Activated naive CD4-positive, alpha-beta T cell treated with anti-CD3 and anti-CD28 coated beads, Interleukin-2, amount 10 ng/mL, durations not matched to agents 7 days and 5 days (primary cell): Measurements from ENCODE around the gene MFSD12.
A peak's percentile ranks its signal among the peaks of the same experiment; 100 is the strongest.

Experiments
- CTCF ChIA-PET: fragments of 350-600 bp; sonication (Branson Sonifier 250); formaldehyde crosslinking; loops from one replicate; lab custom pipeline; 2021; ENCODE audit warnings: antibody characterized with exemption; lab: Charles Lee
- DNase-seq: peaks from one replicate; pipeline ENCODE4 v3.0.0-alpha.2; 2020
- H3K27ac Mint-ChIP-seq: one replicate; pipeline ENCODE4 v1.8.0; 2021; ENCODE audit warnings: mild to moderate bottlenecking, moderate library complexity, mixed read lengths
- H3K27me3 Mint-ChIP-seq: one replicate; pipeline ENCODE4 v1.8.0; 2021; ENCODE audit warnings: mild to moderate bottlenecking, mixed read lengths
- H3K36me3 Mint-ChIP-seq: one replicate; pipeline ENCODE4 v1.8.0; 2021; ENCODE audit warnings: mixed read lengths
- H3K4me1 Mint-ChIP-seq: one replicate; pipeline ENCODE4 v1.8.0; 2021; ENCODE audit warnings: mixed read lengths
- H3K4me3 Mint-ChIP-seq: one replicate; pipeline ENCODE4 v1.8.0; 2021; ENCODE audit warnings: mild to moderate bottlenecking, moderate library complexity, mixed read lengths
- H3K9me3 Mint-ChIP-seq: one replicate; pipeline ENCODE4 v1.8.0; 2021; ENCODE audit warnings: mixed read lengths

The MFSD12 gene

DNA sequence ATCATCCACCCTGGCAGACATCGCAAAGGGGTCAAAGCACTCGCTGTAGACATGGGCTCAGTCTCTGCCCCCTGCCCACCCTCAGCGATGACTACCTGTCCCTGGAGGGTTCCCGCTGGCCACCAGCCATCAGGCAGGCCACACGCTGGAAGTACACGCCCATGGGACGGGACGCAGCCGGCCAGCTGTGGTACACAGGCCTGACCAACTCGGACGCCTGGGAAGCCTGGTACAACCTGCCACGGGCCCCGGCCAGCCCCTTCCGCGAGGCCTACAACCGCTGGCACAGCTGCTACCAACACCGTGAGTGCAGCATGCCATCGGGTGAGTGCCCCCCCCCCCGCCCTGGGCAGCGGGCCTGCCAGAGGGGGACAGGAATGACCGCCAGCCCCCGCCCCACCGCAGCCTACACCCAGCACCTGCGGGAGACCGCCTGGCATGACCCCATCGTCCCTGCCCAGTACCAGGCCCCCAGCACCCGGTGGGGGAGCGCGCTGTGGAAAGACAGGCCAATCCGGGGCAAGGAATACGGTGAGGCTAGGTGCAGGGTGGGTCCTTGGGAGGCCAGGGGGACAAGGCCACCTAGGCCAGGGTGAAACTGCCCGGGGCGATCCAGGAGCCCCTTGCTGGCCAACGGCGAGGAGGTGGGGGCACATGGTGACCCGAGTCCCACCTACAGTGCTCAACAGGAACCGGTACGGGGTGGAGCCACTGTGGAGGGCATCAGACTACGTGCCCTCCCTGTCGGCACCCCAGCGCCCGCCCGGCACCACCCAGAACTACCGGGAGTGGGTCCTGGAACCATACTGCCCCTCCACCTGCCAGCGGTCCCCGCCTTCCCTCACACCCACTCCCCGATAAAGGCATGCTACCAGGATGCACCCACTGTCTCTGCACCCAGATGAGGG lies 14.0 kb downstream of the MFSD12 start:
- H3K27ac Mint-ChIP-seq, result peak overlapping the region; percentile 60
- H3K4me1 Mint-ChIP-seq, result no peaks in the 10 kb centered on the region
- H3K4me3 Mint-ChIP-seq, result no peak overlapping the region
- no peaks in the 10 kb centered on the region for H3K27me3 Mint-ChIP-seq
- peaks cover 3% of the 10 kb centered on the region for H3K9me3 Mint-ChIP-seq
- H3K36me3 Mint-ChIP-seq, result peaks cover 20% of the 10 kb centered on the region
- no peak for DNase-seq
- CTCF ChIA-PET, result interaction anchor here (5.4 kb wide), 1 partner anchor 13 kb away, joined by 42 read pairs; the partner anchor contains the start of gene MFSD12

DNA sequence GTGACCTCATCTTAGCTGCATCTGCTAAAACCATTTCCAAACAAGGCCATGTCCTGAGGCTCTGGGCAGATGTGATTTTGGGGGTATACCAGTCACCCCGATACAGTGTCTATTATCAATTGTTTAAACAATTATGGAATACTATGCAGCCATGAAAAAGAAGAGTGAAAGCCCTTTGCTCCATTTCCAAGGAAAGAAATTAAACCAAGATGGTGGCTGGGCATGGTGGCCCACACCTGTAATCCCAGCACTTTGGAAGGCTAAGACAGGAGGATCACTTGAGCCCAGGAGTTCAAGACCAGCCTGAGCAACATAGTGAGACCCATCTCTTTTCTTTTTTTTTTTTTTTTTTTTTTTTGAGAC lies 17.6 kb downstream of the MFSD12 start:
- CTCF ChIA-PET, result no interaction called here
- H3K9me3 Mint-ChIP-seq, result peaks cover 3% of the 10 kb centered on the region
- no peak overlapping the region for H3K27ac Mint-ChIP-seq
- H3K4me3 Mint-ChIP-seq, result no peak overlapping the region
- no peaks in the 10 kb centered on the region for H3K4me1 Mint-ChIP-seq
- H3K27me3 Mint-ChIP-seq, result no peaks in the 10 kb centered on the region
- no peak for DNase-seq
- peaks cover 25% of the 10 kb centered on the region for H3K36me3 Mint-ChIP-seq

DNA sequence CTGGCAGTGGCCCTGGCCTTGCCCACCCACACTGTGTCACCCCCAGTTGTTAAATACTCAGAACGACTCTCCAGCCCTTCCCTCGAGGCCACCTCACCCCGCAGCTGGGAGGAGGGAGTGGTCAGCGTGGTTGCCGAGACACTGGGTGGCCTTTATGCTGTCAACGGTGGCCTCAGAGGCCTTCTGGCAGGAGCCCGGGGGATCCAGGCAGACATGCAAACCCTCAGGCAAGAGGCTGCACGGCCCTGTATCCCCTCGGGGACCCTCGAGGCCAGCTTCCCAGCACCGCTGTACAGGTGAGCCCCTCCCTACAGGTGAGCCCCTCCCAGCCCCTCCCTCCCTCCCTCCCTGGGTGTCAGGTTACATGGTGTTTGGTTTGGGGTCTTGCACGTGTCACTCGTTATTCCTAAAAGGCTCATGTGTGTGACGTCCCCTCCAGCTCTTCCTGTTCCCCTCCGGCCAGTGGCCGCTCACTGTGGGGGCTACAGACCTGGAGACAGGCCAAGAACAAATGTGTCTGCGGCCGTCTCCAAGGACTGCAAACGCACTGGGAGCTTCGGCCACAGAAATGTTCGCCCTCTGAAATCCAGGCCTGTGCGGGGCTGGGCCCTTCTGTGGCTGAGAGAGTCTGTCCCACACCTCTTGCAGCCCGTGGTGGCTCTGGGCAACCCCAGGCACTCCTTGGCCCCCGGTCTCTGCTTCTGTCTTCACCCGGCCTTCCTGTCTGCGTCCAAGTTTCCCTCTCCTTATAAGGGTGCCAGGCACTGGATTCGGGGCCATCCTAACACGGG lies 18.2 kb downstream of the MFSD12 start, which contains the start of gene TEKTIP1:
Gene TEKTIP1, plus strand, starts transcription at position 210 of the 791 bp plus-strand sequence. Its CDS starts 4 bp downstream, at position 214.
- no peaks in the 10 kb centered on the region for H3K27me3 Mint-ChIP-seq
- no peaks in the 10 kb centered on the region for H3K4me1 Mint-ChIP-seq
- no peak within 1 kb of the TSS for H3K4me3 Mint-ChIP-seq
- peak within 1 kb of the TSS; percentile 11 for H3K27ac Mint-ChIP-seq
- DNase-seq, result no peak
- H3K9me3 Mint-ChIP-seq, result peaks cover 3% of the 10 kb centered on the region
- H3K36me3 Mint-ChIP-seq, result peaks cover 28% of the 10 kb centered on the region
- CTCF ChIA-PET, result no interaction called here

DNA sequence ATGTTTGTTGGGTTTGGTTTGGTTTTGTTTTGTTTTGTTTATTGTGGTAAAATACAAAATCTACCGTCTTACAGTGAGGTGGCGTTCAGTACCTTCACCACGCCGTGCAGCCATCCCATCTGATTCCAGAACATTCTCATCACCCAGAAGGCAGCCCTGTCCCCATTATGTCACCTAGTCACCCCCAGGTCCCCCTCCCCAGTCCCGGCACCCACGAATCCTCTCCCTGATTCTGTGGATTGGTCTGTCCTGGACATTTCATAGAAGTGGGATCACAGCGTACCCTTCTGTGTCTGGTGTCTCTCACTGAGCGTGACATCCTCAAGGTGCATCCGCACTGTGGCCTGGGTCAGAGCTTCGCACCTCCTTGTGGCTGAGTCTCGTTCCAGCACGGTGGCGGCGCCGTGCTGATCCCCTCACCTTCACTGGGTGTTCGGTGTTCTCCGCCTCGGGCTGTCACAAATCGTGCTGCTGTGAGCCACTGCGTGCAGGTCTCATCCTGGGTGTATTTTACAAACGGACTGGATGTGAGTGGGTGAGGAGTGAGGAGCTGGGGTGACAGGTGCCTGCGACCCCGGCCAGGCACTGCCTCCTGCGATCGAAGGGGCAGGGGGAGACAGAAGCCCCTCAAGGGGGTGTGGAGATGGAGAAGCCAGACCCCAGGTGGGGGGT lies 19.0 kb downstream of the MFSD12 start:
- H3K27me3 Mint-ChIP-seq, result no peaks in the 10 kb centered on the region
- no peak overlapping the region for H3K4me3 Mint-ChIP-seq
- no peak overlapping the region for H3K27ac Mint-ChIP-seq
- CTCF ChIA-PET, result no interaction called here
- no peak for DNase-seq
- H3K9me3 Mint-ChIP-seq, result peaks cover 3% of the 10 kb centered on the region
- H3K36me3 Mint-ChIP-seq, result peaks cover 33% of the 10 kb centered on the region
- no peaks in the 10 kb centered on the region for H3K4me1 Mint-ChIP-seq

DNA sequence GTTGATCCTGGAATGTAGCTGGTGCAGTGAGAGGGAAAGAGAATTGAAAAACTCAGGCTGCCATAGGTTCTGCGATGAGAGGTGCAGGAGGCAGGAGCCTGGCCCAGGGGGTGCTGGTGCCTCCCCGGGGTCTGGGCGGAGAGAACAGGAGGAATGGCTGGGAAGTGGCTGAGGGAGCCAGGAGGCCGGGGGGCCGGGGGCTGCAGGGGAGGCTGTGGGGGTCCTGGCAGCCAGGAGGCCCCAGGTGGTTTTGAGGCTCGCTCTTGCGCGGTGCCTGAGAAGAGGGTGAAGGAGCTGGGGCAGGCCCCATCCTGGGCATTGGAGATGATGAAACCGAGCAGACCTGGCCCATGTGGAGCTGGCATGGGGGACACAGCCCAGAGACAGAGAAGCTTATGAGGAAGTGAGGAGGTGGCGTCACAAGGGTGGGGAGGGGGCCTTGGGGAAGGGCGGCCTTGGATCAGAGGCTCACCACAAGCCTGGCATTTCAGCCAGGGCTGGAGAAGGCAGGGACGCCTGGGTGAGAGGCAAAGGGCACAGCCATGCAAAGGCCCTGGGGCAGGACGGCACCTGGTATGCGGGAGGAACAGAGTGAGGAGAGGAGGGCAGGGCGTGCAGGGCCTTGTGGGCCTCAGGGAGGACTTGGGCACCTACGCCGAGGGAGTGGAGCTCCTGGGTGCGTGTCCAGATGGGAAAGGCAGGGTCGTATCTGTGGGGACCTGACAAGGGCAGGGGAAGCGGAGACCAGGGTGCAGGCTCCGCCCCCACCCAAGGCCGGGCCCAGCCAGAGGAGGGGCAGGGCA lies 19.7 kb downstream of the MFSD12 start:
- H3K4me1 Mint-ChIP-seq, result no peaks in the 10 kb centered on the region
- H3K27me3 Mint-ChIP-seq, result no peaks in the 10 kb centered on the region
- no peak overlapping the region for H3K4me3 Mint-ChIP-seq
- DNase-seq, result no peak
- CTCF ChIA-PET, result no interaction called here
- peaks cover 3% of the 10 kb centered on the region for H3K9me3 Mint-ChIP-seq
- no peak overlapping the region for H3K27ac Mint-ChIP-seq
- H3K36me3 Mint-ChIP-seq, result peaks cover 37% of the 10 kb centered on the region

DNA sequence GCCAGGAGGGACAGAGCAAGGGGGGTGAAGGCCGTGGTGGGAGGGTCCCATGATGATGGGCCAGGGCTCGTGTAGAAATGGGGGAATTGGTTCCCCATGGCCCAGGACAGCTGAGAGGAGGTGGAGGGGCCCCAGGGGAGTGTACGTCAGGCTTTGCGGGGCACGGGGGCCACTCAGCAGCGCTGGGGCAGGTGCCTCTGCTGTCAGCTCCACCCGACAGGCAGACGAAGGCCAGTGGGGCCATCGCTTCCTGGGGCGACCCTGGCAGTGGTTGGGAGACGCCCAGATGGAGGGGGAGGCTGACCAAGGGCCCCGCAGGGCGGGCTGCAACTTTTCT lies 20.3 kb downstream of the MFSD12 start:
- CTCF ChIA-PET, result no interaction called here
- peaks cover 39% of the 10 kb centered on the region for H3K36me3 Mint-ChIP-seq

DNA sequence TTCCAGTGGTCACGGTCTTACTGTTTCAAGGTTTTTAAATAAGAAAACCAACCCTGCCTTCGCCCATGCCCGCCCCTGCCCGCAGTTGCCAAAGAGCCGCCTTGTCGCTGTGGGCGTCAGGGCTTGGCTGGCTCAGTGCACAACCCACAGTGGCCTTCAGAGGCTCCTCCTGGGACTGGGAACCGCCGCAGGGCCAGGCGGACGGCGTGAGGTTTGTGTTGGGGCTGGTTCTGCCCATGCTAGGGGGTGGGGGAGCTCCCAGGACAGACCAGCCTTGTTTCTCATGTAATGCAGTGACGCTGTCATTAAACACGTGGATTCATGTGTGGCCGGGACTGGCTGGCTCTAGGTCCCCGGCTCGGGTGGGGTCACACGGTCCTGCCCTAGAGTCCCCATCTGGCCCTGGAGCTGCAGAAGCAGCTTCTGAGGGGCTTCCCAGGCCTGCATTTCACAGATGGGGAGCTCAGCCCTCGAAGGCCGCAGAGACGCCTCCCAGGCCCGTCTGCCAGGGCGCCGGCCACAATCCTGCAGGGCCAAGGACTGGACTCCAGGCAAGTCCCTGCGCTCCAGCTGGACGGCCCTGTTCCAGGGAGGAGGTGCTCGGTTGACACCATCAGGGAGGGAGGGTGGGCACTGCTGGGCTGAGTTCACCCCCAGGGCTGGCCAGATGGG lies 20.8 kb downstream of the MFSD12 start:
- no peak for DNase-seq
- Mint-ChIP-seq H3K4me3 (no peak overlapping the region), H3K9me3 (peaks cover 3% of the 10 kb centered on the region), H3K4me1 (no peaks in the 10 kb centered on the region), H3K36me3 (peaks cover 39% of the 10 kb centered on the region), H3K27me3 (no peaks in the 10 kb centered on the region), H3K27ac (no peak overlapping the region)
- CTCF ChIA-PET, result no interaction called here

More for the DNA sequence above, 20.3 kb downstream of the MFSD12 start:
- no peak overlapping the region for H3K27ac Mint-ChIP-seq
- peaks cover 3% of the 10 kb centered on the region for H3K9me3 Mint-ChIP-seq
- H3K4me1 Mint-ChIP-seq, result no peaks in the 10 kb centered on the region
- no peak for DNase-seq
- H3K27me3 Mint-ChIP-seq, result no peaks in the 10 kb centered on the region
- H3K4me3 Mint-ChIP-seq, result no peak overlapping the region

DNA sequence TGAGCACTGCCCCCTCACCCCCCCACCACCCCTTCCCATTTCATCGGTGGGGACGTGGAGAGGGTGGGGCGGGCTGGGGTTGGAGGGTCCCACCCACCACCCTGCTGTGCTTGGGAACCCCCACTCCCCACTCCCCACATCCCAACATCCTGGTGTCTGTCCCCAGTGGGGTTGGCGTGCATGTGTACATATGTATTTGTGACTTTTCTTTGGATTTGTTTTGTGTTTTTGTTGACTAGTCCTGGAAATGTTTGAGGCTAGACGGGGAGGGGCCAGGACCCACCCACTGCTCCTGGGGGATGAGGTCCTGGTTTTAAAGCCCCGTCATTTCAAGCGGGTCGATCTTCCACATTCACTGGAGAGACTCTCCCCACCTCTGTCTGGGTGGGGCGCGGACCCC lies 21.4 kb downstream of the MFSD12 start:
- CTCF ChIA-PET, result no interaction called here
- H3K27ac Mint-ChIP-seq, result no peak overlapping the region
- no peak overlapping the region for H3K4me3 Mint-ChIP-seq
- peaks cover 43% of the 10 kb centered on the region for H3K36me3 Mint-ChIP-seq
- H3K27me3 Mint-ChIP-seq, result no peaks in the 10 kb centered on the region
- no peak for DNase-seq
- peaks cover 3% of the 10 kb centered on the region for H3K9me3 Mint-ChIP-seq
- H3K4me1 Mint-ChIP-seq, result no peaks in the 10 kb centered on the region

DNA sequence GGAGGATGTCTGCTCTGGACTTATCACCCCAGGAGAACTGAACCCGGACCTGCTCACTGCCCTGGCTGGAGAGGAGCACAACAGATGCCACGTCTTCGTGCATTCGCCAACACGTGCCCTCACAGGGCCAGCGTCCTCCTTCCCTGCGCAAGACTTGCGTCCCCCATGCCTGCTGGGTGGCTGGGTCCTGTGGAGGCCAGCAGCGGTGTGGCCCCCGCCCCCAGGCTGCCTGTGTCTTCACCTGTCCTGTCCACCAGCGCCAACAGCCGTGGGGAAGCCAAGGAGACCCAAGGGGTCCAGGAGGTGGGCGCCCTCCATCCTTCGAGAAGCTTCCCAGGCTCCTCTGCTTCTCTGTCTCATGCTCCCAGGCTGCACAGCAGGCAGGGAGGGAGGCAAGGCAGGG lies 21.8 kb downstream of the MFSD12 start:
- peaks cover 43% of the 10 kb centered on the region for H3K36me3 Mint-ChIP-seq
- H3K27ac Mint-ChIP-seq, result no peak overlapping the region
- no peaks in the 10 kb centered on the region for H3K4me1 Mint-ChIP-seq
- H3K9me3 Mint-ChIP-seq, result peaks cover 3% of the 10 kb centered on the region
- H3K27me3 Mint-ChIP-seq, result no peaks in the 10 kb centered on the region
- CTCF ChIA-PET, result no interaction called here
- no peak overlapping the region for H3K4me3 Mint-ChIP-seq
- no peak for DNase-seq

DNA sequence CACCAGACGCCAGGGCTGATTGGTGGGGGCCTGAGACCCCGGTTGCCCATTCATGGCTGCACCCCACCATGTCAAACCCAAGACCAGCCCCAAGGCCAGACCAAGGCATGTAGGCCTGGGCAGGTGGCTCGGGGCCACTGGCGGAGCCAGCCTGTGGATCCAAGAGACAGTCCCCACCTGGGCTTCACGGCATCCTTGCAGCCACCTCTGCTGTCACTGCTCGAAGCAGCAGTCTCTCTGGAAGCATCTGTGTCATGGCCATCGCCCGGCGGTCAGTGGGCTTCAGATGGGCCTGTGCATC lies 22.2 kb downstream of the MFSD12 start:
- Mint-ChIP-seq H3K4me1 (no peaks in the 10 kb centered on the region), H3K4me3 (no peak overlapping the region), H3K27ac (no peak overlapping the region), H3K9me3 (peaks cover 3% of the 10 kb centered on the region), H3K36me3 (peaks cover 43% of the 10 kb centered on the region), H3K27me3 (no peaks in the 10 kb centered on the region)
- CTCF ChIA-PET, result no interaction called here
- no peak for DNase-seq

DNA sequence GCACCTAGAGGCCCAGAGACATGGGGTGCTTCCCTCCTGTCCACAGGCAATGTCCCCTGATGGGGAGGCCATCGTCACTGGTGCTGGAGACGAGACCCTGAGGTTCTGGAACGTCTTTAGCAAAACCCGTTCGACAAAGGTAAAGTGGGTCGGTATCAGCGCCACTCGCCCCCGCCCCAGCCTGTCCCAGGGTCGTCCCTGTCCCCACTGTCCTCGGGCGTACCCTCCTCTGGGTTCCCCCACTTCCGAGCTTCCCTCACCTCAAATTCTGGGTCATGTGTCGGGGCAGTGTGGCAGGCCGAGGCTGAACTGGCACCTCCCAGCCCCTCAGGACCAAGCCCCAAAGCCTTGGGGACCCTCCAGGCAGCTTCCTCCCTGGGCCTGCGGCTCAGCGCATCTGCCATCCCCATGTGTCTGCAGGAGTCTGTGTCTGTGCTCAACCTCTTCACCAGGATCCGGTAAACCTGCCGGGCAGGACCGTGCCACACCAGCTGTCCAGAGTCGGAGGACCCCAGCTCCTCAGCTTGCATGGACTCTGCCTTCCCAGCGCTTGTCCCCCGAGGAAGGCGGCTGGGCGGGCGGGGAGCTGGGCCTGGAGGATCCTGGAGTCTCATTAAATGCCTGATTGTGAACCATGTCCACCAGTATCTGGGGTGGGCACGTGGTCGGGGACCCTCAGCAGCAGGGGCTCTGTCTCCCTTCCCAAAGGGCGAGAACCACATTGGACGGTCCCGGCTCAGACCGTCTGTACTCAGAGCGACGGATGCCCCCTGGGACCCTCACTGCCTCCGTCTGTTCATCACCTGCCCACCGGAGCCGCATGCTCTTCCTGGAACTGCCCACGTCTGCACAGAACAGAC lies 22.8 kb downstream of the MFSD12 start:
- H3K27ac Mint-ChIP-seq, result peak overlapping the region; percentile 37
- H3K27me3 Mint-ChIP-seq, result no peaks in the 10 kb centered on the region
- peaks cover 1% of the 10 kb centered on the region for H3K9me3 Mint-ChIP-seq
- no peaks in the 10 kb centered on the region for H3K4me1 Mint-ChIP-seq
- H3K36me3 Mint-ChIP-seq, result peaks cover 41% of the 10 kb centered on the region
- CTCF ChIA-PET, result no interaction called here
- DNase-seq, result no peak
- no peak overlapping the region for H3K4me3 Mint-ChIP-seq

DNA sequence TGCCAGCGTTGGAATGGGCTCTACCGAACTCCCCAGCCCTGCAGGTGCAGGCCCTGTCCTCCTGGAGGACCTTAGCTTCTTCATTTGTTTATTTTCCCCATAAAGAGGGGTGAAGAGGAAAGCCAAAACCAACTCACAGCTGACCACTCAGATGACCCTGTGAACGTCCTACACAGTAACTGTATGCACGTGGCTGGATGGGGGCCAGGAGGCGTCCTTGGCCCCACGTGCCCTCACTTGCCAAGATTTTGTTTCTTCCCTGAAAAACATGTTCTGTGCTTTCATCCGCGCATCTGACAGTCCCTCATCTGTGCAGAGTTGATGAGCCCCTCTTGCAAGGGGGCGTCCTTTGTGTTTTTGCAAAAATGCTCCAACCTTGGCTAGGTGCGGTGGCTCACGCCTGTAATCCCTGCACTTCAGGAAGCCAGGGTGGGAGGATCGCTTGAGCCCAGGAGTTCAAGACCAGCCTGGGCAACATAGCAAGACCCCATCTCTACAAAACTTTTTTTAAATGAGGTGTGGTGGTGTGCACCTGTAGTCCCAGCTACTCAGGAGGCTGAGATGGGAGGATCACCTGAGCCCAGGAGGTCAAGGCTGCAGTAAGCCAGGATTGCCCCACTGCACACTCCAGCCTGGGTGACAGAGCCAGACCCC lies 23.7 kb downstream of the MFSD12 start:
- H3K36me3 Mint-ChIP-seq, result peaks cover 36% of the 10 kb centered on the region
- no peaks in the 10 kb centered on the region for H3K4me1 Mint-ChIP-seq
- no peak overlapping the region for H3K4me3 Mint-ChIP-seq
- no peak for DNase-seq
- H3K27ac Mint-ChIP-seq, result peak overlapping the region; percentile 28
- H3K27me3 Mint-ChIP-seq, result no peaks in the 10 kb centered on the region
- no peaks in the 10 kb centered on the region for H3K9me3 Mint-ChIP-seq
- CTCF ChIA-PET, result no interaction called here
